Measurements from ENCODE around the gene NEUROG2. TPM values are rescaled to one million over a fixed set of nuclear protein-coding genes. Genes with fewer than 3 reads are reported as not detected.

NEUROG2 gene
- total RNA-seq, 1 experiment from 2014 or later = not detected

DNA sequence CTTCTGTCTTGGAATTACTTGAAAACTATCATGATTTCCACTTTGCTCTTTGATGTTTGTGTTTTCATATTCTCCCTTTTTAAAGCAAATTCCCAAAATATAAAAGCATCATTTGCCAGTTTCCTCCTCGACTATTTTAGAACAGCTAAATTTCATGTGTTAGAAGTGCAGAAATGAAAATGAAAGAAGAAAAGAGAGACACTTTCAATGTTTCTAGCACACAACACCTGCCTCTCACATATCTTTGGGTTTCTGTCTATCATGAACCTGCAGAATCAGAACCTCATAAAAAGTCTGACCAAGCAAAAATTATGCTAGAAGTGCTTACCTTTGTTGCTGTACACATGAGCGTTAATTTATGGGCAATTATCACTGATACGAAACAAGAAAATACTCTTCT, 1.9 kb upstream of the NEUROG2 start:
- peaks cover 97% of the 10 kb centered on the region for H3K27me3 ChIP-seq (replicated peaks; ENCODE audit: insufficient read depth, low read depth, low read length, poor library complexity)
- no peak for DNase-seq (ENCODE audit: low spot score)
- ChIA-PET CTCF (no interaction called here), POLR2A (ENCODE audit: low non-redundant PET) (no interaction called here)
- no TSS peak for BruUV-seq (replicated peaks)
- H3K4me1 ChIP-seq (ENCODE audit: insufficient read depth, low read length, poor library complexity, severe bottlenecking) = peaks cover 33% of the 10 kb centered on the region
- H3K36me3 ChIP-seq (ENCODE audit: insufficient read depth, low read length, poor library complexity, severe bottlenecking) = no peaks in the 10 kb centered on the region
- H3K4me3 ChIP-seq (ENCODE audit: low read depth, low read length, poor library complexity, severe bottlenecking) = no peak overlapping the region
- no peak overlapping the region for H3K27ac ChIP-seq (ENCODE audit: low read depth, low read length, poor library complexity, severe bottlenecking)
- intact Hi-C loops (cut with micrococcal nuclease; ENCODE audit: unreplicated experiment) = no loop called here
- TF ChIP-seq CTCF (conservative IDR thresholded peaks at IDR 0.05; ENCODE audit: low read depth, low read length) (no peak), EZH2 (IDR thresholded peaks at IDR 0.05; ENCODE audit: borderline replicate concordance, low read depth, low read length, poor library complexity, severe bottlenecking) (no peak)
- H3K9me3 ChIP-seq (ENCODE audit: low read depth, low read length, poor library complexity, severe bottlenecking) = peaks cover 6% of the 10 kb centered on the region

- H3K4me1 ChIP-seq (ENCODE audit: insufficient read depth, low read length, poor library complexity, severe bottlenecking) = peaks cover 33% of the 10 kb centered on the region
- intact Hi-C loops (cut with micrococcal nuclease; ENCODE audit: unreplicated experiment) = no loop called here
- POLR2A ChIA-PET (ENCODE audit: low non-redundant PET) = no interaction called here
- H3K27me3 ChIP-seq (replicated peaks; ENCODE audit: insufficient read depth, low read depth, low read length, poor library complexity) = peaks cover 98% of the 10 kb centered on the region
- no peak overlapping the region for H3K27ac ChIP-seq (ENCODE audit: low read depth, low read length, poor library complexity, severe bottlenecking)
- no peaks in the 10 kb centered on the region for H3K36me3 ChIP-seq (ENCODE audit: insufficient read depth, low read length, poor library complexity, severe bottlenecking)
- peaks cover 6% of the 10 kb centered on the region for H3K9me3 ChIP-seq (ENCODE audit: low read depth, low read length, poor library complexity, severe bottlenecking)
- TF ChIP-seq EZH2 (IDR thresholded peaks at IDR 0.05; ENCODE audit: borderline replicate concordance, low read depth, low read length, poor library complexity, severe bottlenecking) (peak; percentile 15), CTCF (conservative IDR thresholded peaks at IDR 0.05; ENCODE audit: low read depth, low read length) (no peak)
- DNase-seq (ENCODE audit: low spot score) = no peak
- CTCF ChIA-PET = no interaction called here
- H3K4me3 ChIP-seq (ENCODE audit: low read depth, low read length, poor library complexity, severe bottlenecking) = peak overlapping the region; percentile 51
- no TSS peak for BruUV-seq (replicated peaks)
Measured at GRCh38 chr4:112517067-112517634, 1.2 kb upstream of the NEUROG2 start.

DNA sequence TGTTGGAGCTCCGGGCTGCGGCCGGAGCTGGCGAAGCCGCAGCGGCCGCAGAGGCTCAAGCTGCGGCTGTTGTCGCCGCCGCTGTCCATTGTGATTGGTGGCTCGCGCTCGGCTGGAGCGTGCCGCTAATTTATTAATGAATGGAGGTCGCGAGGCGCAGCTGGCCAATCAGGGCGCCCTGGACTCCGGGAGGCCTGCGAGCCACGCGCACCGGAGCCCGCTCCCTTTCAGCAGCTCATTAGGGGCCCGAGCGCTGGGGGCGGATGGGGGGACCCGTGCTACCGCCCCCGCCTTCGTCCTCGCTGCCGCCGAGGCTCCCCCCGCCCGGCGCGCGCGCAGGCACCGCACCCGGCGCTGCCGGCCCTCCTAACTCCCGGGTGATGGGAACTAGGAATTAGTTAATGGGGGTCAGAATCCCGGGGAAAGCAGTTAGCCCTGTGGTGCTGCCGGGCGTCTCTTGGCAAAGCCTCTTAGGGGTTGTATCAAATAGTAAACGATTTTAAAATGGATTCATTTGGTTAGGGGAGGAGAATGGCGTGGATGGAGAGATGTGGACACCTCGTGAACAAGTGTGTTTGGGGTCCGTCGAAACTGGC, 589 bp upstream of the NEUROG2 start:
- Histone ChIP-seq H3K4me3 (ENCODE audit: low read depth, low read length, poor library complexity, severe bottlenecking) (peak overlapping the region; percentile 51), H3K9me3 (ENCODE audit: low read depth, low read length, poor library complexity, severe bottlenecking) (peaks cover 6% of the 10 kb centered on the region), H3K36me3 (ENCODE audit: insufficient read depth, low read length, poor library complexity, severe bottlenecking) (no peaks in the 10 kb centered on the region), H3K27ac (ENCODE audit: low read depth, low read length, poor library complexity, severe bottlenecking) (no peak overlapping the region), H3K27me3 (replicated peaks; ENCODE audit: insufficient read depth, low read depth, low read length, poor library complexity) (peaks cover 98% of the 10 kb centered on the region), H3K4me1 (ENCODE audit: insufficient read depth, low read length, poor library complexity, severe bottlenecking) (peaks cover 33% of the 10 kb centered on the region)
- ChIA-PET POLR2A (ENCODE audit: low non-redundant PET) (no interaction called here), CTCF (interaction anchor here (0.6 kb wide), 2 partner anchors 189 to 193 kb away, joined by 8 to 11 read pairs; no protein-coding TSS in a partner anchor)
- BruUV-seq (replicated peaks) = no TSS peak
- TF ChIP-seq EZH2 (IDR thresholded peaks at IDR 0.05; ENCODE audit: borderline replicate concordance, low read depth, low read length, poor library complexity, severe bottlenecking) (peak; percentile 74), CTCF (conservative IDR thresholded peaks at IDR 0.05; ENCODE audit: low read depth, low read length) (no peak)
- intact Hi-C loops (cut with micrococcal nuclease; ENCODE audit: unreplicated experiment) = no loop called here
- no peak for DNase-seq (ENCODE audit: low spot score)
